SK-N-SH treated with all-trans-retinoic acid at 6 μM for 48 hours (cell line): ENCODE results near the gene DIP2A.

Source experiments
- ATAC-seq: fragments of 200-7000 bp; cut with Tn5 transposase; 3 replicates; pipeline ENCODE4 v1.9.1; 2020; ENCODE audit warnings: mild to moderate bottlenecking, moderate library complexity
- ARNTL ChIP-seq: fragments of 450-650 bp; formaldehyde crosslinking; IDR thresholded peaks from 2 replicates; pipeline ENCODE4 v1.5.0; 2020; ENCODE audit warnings: low read depth, mild to moderate bottlenecking, moderate library complexity, borderline replicate concordance
- BACH2 ChIP-seq: fragments of 250-450 bp; sonication (Bioruptor Pico); IDR thresholded peaks from 2 replicates; pipeline ENCODE4 v1.9.0; 2021; ENCODE audit warnings: mild to moderate bottlenecking, borderline replicate concordance
- CREB5 ChIP-seq: fragments of 250-450 bp; sonication (Bioruptor Pico); IDR thresholded peaks from 2 replicates; pipeline ENCODE4 v1.5.1; 2020; ENCODE audit warnings: low read depth, mild to moderate bottlenecking, moderate library complexity
- CSDC2 ChIP-seq: fragments of 250-450 bp; sonication (Bioruptor Pico); IDR thresholded peaks from 2 replicates; pipeline ENCODE4 v1.5.0; 2020; ENCODE audit warnings: mild to moderate bottlenecking, moderate library complexity
- GLIS3 ChIP-seq: fragments of 250-450 bp; sonication (Bioruptor Pico); IDR thresholded peaks from 2 replicates; pipeline ENCODE4 v1.5.0; 2020; ENCODE audit warnings: mild to moderate bottlenecking, moderate library complexity
- OSR1 ChIP-seq: fragments of 250-450 bp; sonication (Bioruptor Pico); IDR thresholded peaks from 2 replicates; pipeline ENCODE4 v1.8.0; 2022; ENCODE audit warnings: moderate library complexity, mild to moderate bottlenecking, inconsistent platforms
- PPARA ChIP-seq: fragments of 250-450 bp; sonication (Bioruptor Pico); IDR thresholded peaks from 2 replicates; pipeline ENCODE4 v1.5.0; 2020; ENCODE audit warnings: mild to moderate bottlenecking, borderline replicate concordance
- RARB ChIP-seq: fragments of 250-450 bp; sonication (Bioruptor Pico); IDR thresholded peaks from 2 replicates; pipeline ENCODE4 v1.8.0; 2021; ENCODE audit warnings: mild to moderate bottlenecking, moderate library complexity
- SNAI2 ChIP-seq: fragments of 250-450 bp; sonication (Bioruptor Pico); IDR thresholded peaks from 2 replicates; pipeline ENCODE4 v1.5.0; 2020; ENCODE audit warnings: mild to moderate bottlenecking, moderate library complexity
- TCF4 ChIP-seq: fragments of 250-450 bp; sonication (Bioruptor Pico); IDR thresholded peaks from 2 replicates; pipeline ENCODE4 v1.8.0; 2021; ENCODE audit warnings: mild to moderate bottlenecking, moderate library complexity, borderline replicate concordance
- TSHZ2 ChIP-seq: fragments of 250-450 bp; sonication (Bioruptor Pico); IDR thresholded peaks from 2 replicates; pipeline ENCODE4 v1.5.0; 2020; ENCODE audit warnings: mild to moderate bottlenecking, moderate library complexity
- ZC3H10 ChIP-seq: fragments of 250-450 bp; sonication (Bioruptor Pico); IDR thresholded peaks from 2 replicates; pipeline ENCODE4 v1.5.1; 2021; ENCODE audit warnings: mild to moderate bottlenecking, moderate library complexity
- ZFP3 ChIP-seq: fragments of 250-450 bp; sonication (Bioruptor Pico); IDR thresholded peaks from 2 replicates; pipeline ENCODE4 v1.5.0; 2020; ENCODE audit warnings: mild to moderate bottlenecking, moderate library complexity
- ZFP30 ChIP-seq: fragments of 450-650 bp; formaldehyde crosslinking; IDR thresholded peaks from 2 replicates; pipeline ENCODE4 v1.5.0; 2022; ENCODE audit warnings: mild to moderate bottlenecking, moderate library complexity
- TF ChIP-seq, protein P1 (sequence below): fragments of 250-450 bp; sonication (Bioruptor Pico); IDR thresholded peaks from 2 replicates; pipeline ENCODE4 v1.8.0; 2021; ENCODE audit warnings: low read depth, mild to moderate bottlenecking, moderate library complexity, borderline replicate concordance
- TF ChIP-seq, protein P2 (sequence below): fragments of 250-450 bp; sonication (Bioruptor Pico); IDR thresholded peaks from 2 replicates; pipeline ENCODE4 v1.5.1; 2021; ENCODE audit warnings: mild to moderate bottlenecking, moderate library complexity
- TF ChIP-seq, protein P3 (sequence below): fragments of 250-450 bp; sonication (Bioruptor Pico); IDR thresholded peaks from 2 replicates; pipeline ENCODE4 v1.8.0; 2020; ENCODE audit warnings: mild to moderate bottlenecking, moderate library complexity, borderline replicate concordance

The DIP2A gene

DNA sequence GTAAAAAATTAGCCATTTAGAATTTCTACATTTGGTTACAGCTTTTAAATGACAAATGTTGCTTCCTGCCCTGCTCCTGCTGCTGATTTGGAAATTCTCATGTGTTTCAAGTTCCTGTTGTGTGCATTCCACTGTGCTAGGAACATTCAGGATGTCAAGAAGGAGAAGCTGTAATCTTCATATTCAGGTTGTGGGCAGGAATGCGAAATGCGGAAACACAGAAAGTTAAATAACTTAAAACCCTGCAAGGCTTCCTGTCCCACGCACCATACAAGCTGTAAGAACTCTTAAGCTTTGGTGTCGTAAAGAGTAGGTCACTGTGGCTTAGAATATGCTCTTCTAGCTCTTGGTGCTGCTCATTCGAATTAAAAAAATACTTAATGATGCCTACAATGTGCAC lies 93.6 kb downstream of the DIP2A start (continued):
- TF ChIP-seq, protein P1, sequence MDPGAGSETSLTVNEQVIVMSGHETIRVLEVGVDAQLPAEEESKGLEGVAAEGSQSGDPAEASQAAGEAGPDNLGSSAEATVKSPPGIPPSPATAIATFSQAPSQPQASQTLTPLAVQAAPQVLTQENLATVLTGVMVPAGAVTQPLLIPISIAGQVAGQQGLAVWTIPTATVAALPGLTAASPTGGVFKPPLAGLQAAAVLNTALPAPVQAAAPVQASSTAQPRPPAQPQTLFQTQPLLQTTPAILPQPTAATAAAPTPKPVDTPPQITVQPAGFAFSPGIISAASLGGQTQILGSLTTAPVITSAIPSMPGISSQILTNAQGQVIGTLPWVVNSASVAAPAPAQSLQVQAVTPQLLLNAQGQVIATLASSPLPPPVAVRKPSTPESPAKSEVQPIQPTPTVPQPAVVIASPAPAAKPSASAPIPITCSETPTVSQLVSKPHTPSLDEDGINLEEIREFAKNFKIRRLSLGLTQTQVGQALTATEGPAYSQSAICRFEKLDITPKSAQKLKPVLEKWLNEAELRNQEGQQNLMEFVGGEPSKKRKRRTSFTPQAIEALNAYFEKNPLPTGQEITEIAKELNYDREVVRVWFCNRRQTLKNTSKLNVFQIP (CRISPR knock-in tag) = no peak
- no peak for TF ChIP-seq ZFP30 (CRISPR knock-in tag)
- no peak for TF ChIP-seq SNAI2 (CRISPR knock-in tag)
- no peak for TF ChIP-seq PPARA (CRISPR knock-in tag)
- TF ChIP-seq TSHZ2 (CRISPR knock-in tag) = no peak
- TF ChIP-seq, protein P2, sequence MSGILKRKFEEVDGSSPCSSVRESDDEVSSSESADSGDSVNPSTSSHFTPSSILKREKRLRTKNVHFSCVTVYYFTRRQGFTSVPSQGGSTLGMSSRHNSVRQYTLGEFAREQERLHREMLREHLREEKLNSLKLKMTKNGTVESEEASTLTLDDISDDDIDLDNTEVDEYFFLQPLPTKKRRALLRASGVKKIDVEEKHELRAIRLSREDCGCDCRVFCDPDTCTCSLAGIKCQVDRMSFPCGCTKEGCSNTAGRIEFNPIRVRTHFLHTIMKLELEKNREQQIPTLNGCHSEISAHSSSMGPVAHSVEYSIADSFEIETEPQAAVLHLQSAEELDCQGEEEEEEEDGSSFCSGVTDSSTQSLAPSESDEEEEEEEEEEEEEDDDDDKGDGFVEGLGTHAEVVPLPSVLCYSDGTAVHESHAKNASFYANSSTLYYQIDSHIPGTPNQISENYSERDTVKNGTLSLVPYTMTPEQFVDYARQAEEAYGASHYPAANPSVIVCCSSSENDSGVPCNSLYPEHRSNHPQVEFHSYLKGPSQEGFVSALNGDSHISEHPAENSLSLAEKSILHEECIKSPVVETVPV (CRISPR knock-in tag) = no peak
- no peak for TF ChIP-seq GLIS3 (CRISPR knock-in tag)

GRCh38 chr21:46552865-46553379 lies 94.2 kb downstream of the DIP2A start:
- no peak for ATAC-seq
- TF ChIP-seq CSDC2 (CRISPR knock-in tag) = no peak
- no peak for TF ChIP-seq TCF4 (CRISPR knock-in tag)
- TF ChIP-seq, protein P1 (CRISPR knock-in tag) = no peak
- no peak for TF ChIP-seq BACH2 (CRISPR knock-in tag)
- no peak for TF ChIP-seq SNAI2 (CRISPR knock-in tag)
- TF ChIP-seq ZC3H10 (CRISPR knock-in tag) = no peak
- TF ChIP-seq, protein P2 (CRISPR knock-in tag) = no peak
- no peak for TF ChIP-seq ARNTL (CRISPR knock-in tag)

DNA sequence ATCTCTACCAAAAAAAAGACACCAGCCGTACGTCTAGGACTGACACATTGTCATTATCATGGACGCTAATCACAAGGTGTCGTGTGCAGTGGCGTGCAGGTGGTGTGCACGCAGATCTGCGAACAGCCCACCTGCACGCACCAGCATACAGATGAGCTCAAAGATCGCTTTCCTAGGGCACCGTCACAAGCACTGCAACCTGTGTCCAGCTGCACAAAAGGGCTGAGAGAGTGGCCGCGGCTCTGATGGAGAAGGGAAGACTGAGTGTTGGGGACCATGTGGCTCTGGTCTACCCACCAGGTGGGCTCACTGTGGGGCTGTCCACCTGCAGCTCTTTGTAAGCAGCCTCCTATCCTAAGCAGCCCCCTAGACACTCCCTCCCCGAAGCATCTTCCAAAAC lies 95.3 kb downstream of the DIP2A start:
- TF ChIP-seq, protein P3, sequence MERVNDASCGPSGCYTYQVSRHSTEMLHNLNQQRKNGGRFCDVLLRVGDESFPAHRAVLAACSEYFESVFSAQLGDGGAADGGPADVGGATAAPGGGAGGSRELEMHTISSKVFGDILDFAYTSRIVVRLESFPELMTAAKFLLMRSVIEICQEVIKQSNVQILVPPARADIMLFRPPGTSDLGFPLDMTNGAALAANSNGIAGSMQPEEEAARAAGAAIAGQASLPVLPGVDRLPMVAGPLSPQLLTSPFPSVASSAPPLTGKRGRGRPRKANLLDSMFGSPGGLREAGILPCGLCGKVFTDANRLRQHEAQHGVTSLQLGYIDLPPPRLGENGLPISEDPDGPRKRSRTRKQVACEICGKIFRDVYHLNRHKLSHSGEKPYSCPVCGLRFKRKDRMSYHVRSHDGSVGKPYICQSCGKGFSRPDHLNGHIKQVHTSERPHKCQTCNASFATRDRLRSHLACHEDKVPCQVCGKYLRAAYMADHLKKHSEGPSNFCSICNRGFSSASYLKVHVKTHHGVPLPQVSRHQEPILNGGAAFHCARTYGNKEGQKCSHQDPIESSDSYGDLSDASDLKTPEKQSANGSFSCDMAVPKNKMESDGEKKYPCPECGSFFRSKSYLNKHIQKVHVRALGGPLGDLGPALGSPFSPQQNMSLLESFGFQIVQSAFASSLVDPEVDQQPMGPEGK (CRISPR knock-in tag) = no peak
- ATAC-seq = no peak

- no peak for ATAC-seq
- TF ChIP-seq RARB (no peak), CREB5 (CRISPR knock-in tag) (no peak), ZC3H10 (CRISPR knock-in tag) (no peak), OSR1 (CRISPR knock-in tag) (no peak), PPARA (CRISPR knock-in tag) (no peak), GLIS3 (CRISPR knock-in tag) (no peak), ZFP3 (CRISPR knock-in tag) (no peak)
- TF ChIP-seq, protein P2 (CRISPR knock-in tag) = no peak
- TF ChIP-seq, protein P1 (CRISPR knock-in tag) = no peak
Observed at GRCh38 chr21:46554431-46555224, 95.9 kb downstream of the DIP2A start.
